GM18505 (cell line): ENCODE results near the gene MAP7.
"Not testable (repeated sequence)": the region's sequence is repeated elsewhere in the genome, so short reads cannot be mapped to it uniquely, and the experiment has no call there.

Experiments
- ATAC-seq: cut with Tn5 transposase; IDR thresholded peaks from one replicate; pipeline ENCODE4 v1.9.1; 2021; ENCODE audit not compliant: unreplicated experiment
- POLR2A ChIP-seq: IDR thresholded peaks from 4 replicates; pipeline ENCODE4 v1.6.1; 2011; ENCODE audit warnings: borderline replicate concordance; ENCODE audit not compliant: insufficient read depth, insufficient read length; ENCODE audit errors: extremely low read depth

Gene MAP7

GRCh38 chr6:136411453-136412354, 138.5 kb downstream of the MAP7 start:
- ATAC-seq: no peak
- TF ChIP-seq POLR2A: no peak

- no peak for ATAC-seq
- TF ChIP-seq POLR2A: no peak
Observed at GRCh38 chr6:136411025-136411325, 139.2 kb downstream of the MAP7 start.

- TF ChIP-seq POLR2A: no peak
- peak; percentile 59 for ATAC-seq
Observed at GRCh38 chr6:136410201-136411024, 139.8 kb downstream of the MAP7 start.

- no peak for TF ChIP-seq POLR2A
- no peak for ATAC-seq
Observed at GRCh38 chr6:136409597-136409996, 140.6 kb downstream of the MAP7 start.

GRCh38 chr6:136408204-136408603, 142.0 kb downstream of the MAP7 start:
- no peak for TF ChIP-seq POLR2A
- ATAC-seq: no peak

- no peak for TF ChIP-seq POLR2A
- no peak for ATAC-seq
Observed at GRCh38 chr6:136405420-136406029, 144.7 kb downstream of the MAP7 start.

- ATAC-seq: no peak
- no peak for TF ChIP-seq POLR2A
Observed at GRCh38 chr6:136404627-136405419, 145.4 kb downstream of the MAP7 start.

- TF ChIP-seq POLR2A: no peak
- ATAC-seq: no peak
Observed at GRCh38 chr6:136404007-136404406, 146.2 kb downstream of the MAP7 start.

GRCh38 chr6:136403110-136403980, 146.9 kb downstream of the MAP7 start:
- TF ChIP-seq POLR2A: no peak
- ATAC-seq: no peak

- no peak for TF ChIP-seq POLR2A
- ATAC-seq: no peak
Observed at GRCh38 chr6:136401749-136402148, 148.5 kb downstream of the MAP7 start.

GRCh38 chr6:136401236-136401635, 149.0 kb downstream of the MAP7 start:
- ATAC-seq: not testable (repeated sequence)

GRCh38 chr6:136398453-136398852, 151.8 kb downstream of the MAP7 start:
- TF ChIP-seq POLR2A: no peak
- ATAC-seq: no peak
